ENCODE data around the gene POU6F1. TPM values are rescaled to one million over a fixed set of nuclear protein-coding genes. Genes with fewer than 3 reads are reported as not detected.

POU6F1 gene
- total RNA-seq, 1 experiment from 2014 or later = 6.9 TPM

DNA sequence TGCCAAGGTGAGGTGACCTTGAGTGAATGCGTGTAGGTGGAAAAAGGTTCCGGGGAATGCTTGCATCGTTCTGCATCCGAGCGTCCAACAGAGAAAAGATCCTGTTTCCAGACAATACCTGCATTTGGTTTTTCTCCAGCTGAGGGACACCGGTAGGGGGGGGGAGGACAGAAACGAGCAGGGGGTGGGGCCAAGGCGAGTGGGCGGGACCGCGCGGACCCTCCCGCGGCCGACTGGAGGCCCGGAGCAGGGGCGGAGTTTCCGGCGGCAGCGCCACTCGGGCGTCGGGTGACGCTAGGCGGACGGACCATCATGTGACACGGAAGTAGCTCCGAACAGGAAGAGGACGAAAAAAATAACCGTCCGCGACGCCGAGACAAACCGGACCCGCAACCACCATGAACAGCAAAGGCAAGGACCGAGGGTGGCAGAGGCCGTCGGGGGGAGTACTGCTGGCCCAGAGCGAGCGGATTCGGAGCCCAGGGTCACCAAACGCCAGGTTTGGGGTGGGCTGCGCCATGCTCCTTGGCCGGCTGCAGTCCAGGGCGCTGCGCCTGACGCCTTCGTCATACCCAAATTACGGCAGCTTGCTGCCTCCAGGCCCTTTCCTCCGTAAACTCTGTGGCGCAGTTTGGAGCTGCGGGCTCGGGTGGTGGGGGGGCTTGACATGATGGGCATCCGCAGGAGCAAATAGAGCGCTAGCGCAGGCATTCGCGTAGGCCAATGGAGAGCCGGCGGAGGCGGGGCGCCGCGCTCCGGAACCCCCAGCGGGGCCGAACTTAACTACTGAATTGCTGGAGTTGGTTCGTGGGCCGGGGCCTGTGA is 20.9 kb upstream of the POU6F1 start, which contains the start of gene DAZAP2:
DAZAP2 (plus strand) TSS at position 317 of the 825 bp plus-strand sequence; CDS start at position 399, 82 bp downstream.
- Histone ChIP-seq H3K27me3 (ENCODE audit: low read length) (no peaks in the 10 kb centered on the region), H3K9me2 (replicated peaks; ENCODE audit: low read length) (no peaks in the 10 kb centered on the region), H3K79me2 (ENCODE audit: low read length) (peaks cover 10% of the 10 kb centered on the region), H3K36me3 (ENCODE audit: low read depth, low read length) (no peaks in the 10 kb centered on the region), H3K4me3 (ENCODE audit: low read length) (peak within 1 kb of the TSS; percentile 80), H2AFZ (ENCODE audit: low read length) (peak within 1 kb of the TSS; percentile 77), H3K27ac (ENCODE audit: low read length) (peak within 1 kb of the TSS; percentile 92), H3K4me1 (ENCODE audit: insufficient read depth, low read length) (0 out of 2 replicates have a peak, but pooled peaks cover 5% of the 10 kb centered on the region), H3F3A (ENCODE audit: low read length, unreplicated experiment) (no peaks in the 10 kb centered on the region), H4K20me1 (ENCODE audit: low read length) (no peaks in the 10 kb centered on the region), H3K9me3 (ENCODE audit: low read length) (no peaks in the 10 kb centered on the region), H3K4me2 (ENCODE audit: low read length) (peak within 1 kb of the TSS; percentile 83), H3K9ac (ENCODE audit: low read length) (peak within 1 kb of the TSS; percentile 95)
- TSS peak; percentile 62 for BruUV-seq (replicated peaks)
- intact Hi-C loops (cut with micrococcal nuclease) = no loop called here
- TF ChIP-seq, protein P1, sequence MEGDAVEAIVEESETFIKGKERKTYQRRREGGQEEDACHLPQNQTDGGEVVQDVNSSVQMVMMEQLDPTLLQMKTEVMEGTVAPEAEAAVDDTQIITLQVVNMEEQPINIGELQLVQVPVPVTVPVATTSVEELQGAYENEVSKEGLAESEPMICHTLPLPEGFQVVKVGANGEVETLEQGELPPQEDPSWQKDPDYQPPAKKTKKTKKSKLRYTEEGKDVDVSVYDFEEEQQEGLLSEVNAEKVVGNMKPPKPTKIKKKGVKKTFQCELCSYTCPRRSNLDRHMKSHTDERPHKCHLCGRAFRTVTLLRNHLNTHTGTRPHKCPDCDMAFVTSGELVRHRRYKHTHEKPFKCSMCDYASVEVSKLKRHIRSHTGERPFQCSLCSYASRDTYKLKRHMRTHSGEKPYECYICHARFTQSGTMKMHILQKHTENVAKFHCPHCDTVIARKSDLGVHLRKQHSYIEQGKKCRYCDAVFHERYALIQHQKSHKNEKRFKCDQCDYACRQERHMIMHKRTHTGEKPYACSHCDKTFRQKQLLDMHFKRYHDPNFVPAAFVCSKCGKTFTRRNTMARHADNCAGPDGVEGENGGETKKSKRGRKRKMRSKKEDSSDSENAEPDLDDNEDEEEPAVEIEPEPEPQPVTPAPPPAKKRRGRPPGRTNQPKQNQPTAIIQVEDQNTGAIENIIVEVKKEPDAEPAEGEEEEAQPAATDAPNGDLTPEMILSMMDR (conservative IDR thresholded peaks at IDR 0.05; ENCODE audit: low read depth, low read length) = no peak
- TF ChIP-seq EZH2 (IDR thresholded peaks at IDR 0.05; ENCODE audit: low read length, unreplicated experiment) (no peak), EZH2phosphoT487 (IDR thresholded peaks at IDR 0.05; ENCODE audit: borderline replicate concordance, low read length) (no peak)
- DNase-seq (peak; percentile 76), ATAC-seq (peak; percentile 93)
- ChIA-PET POLR2A (ENCODE audit: unreplicated experiment) (interaction anchor here (0.6 kb wide), 5 partner anchors 20 to 271 kb away, joined by 3 to 16 read pairs (median 5); no protein-coding TSS in a partner anchor), CTCF (no interaction called here)

DNA sequence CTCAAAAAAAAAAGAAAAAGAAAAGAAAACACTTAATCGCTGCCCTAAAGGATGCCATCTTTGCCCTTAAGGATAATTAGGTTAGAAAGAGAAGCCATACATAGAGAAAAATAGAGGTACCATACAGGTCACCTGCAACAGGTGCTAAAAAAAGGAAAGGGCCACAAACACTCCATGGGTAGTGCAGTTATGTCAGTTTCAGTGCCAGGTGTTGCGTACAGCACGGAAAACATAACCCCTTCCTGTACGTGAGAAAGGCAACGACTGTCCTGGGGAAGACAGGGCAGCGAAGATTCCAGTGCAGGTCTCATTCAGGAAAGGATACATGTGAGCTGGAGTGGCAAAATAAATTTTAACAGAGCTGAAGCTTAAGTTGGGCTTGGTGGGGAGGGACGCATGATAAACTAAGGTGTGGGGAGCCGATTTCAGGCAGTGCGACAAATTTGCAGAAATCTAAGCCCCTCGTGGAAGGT is 20.2 kb upstream of the POU6F1 start:
- peak overlapping the region; percentile 68 for H2AFZ ChIP-seq (ENCODE audit: low read length)
- H3K27ac ChIP-seq (ENCODE audit: low read length) = no peak overlapping the region
- no peaks in the 10 kb centered on the region for H3K27me3 ChIP-seq (ENCODE audit: low read length)
- no peaks in the 10 kb centered on the region for H3F3A ChIP-seq (ENCODE audit: low read length, unreplicated experiment)
- H3K9me2 ChIP-seq (replicated peaks; ENCODE audit: low read length) = no peaks in the 10 kb centered on the region
- no peak overlapping the region for H3K9ac ChIP-seq (ENCODE audit: low read length)
- H3K4me1 ChIP-seq (ENCODE audit: insufficient read depth, low read length) = 0 out of 2 replicates have a peak, but pooled peaks cover 5% of the 10 kb centered on the region
- peaks cover 10% of the 10 kb centered on the region for H3K79me2 ChIP-seq (ENCODE audit: low read length)
- ATAC-seq (no peak), DNase-seq (no peak)
- H4K20me1 ChIP-seq (ENCODE audit: low read length) = no peaks in the 10 kb centered on the region
- CTCF ChIA-PET = no interaction called here
- peak overlapping the region; percentile 80 for H3K4me3 ChIP-seq (ENCODE audit: low read length)
- H3K4me2 ChIP-seq (ENCODE audit: low read length) = peak overlapping the region; percentile 83
- POLR2A ChIA-PET (ENCODE audit: unreplicated experiment) = interaction anchor here (0.6 kb wide), 5 partner anchors 20 to 271 kb away, joined by 3 to 16 read pairs (median 5); no protein-coding TSS in a partner anchor
- no peaks in the 10 kb centered on the region for H3K36me3 ChIP-seq (ENCODE audit: low read depth, low read length)
- BruUV-seq (replicated peaks) = no TSS peak
- H3K9me3 ChIP-seq (ENCODE audit: low read length) = no peaks in the 10 kb centered on the region
- intact Hi-C loops (cut with micrococcal nuclease) = no loop called here
- TF ChIP-seq, protein P1 (conservative IDR thresholded peaks at IDR 0.05; ENCODE audit: low read depth, low read length) = no peak

DNA sequence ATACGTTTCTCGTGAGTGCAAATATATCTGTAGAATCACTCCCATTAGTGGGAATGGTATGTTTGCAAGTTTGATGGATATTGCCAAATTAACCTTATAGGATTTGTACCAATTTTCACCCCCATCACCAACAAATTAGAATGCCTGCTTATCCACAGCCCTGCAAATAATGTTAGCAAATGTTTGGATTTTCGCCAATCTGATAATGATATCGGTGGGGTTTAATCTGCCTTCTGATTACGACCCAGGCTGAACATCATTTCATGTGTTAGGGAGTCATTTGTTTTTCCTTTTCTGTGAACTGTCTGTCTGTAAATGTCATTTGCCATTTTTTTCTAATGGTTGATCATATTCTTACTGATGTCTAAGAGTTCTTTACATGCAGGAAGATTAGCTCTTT is 16.7 kb upstream of the POU6F1 start:
- intact Hi-C loops (cut with micrococcal nuclease) = no loop called here
- CTCF ChIA-PET = no interaction called here

More for the DNA sequence above, 16.7 kb upstream of the POU6F1 start:
- H3K9me2 ChIP-seq (replicated peaks; ENCODE audit: low read length) = no peaks in the 10 kb centered on the region
- TF ChIP-seq, protein P1 (conservative IDR thresholded peaks at IDR 0.05; ENCODE audit: low read depth, low read length) = no peak
- TF ChIP-seq EZH2phosphoT487 (IDR thresholded peaks at IDR 0.05; ENCODE audit: borderline replicate concordance, low read length) = no peak
- H3K4me2 ChIP-seq (ENCODE audit: low read length) = no peak overlapping the region
- ATAC-seq (no peak), DNase-seq (no peak)
- no peaks in the 10 kb centered on the region for H3K79me2 ChIP-seq (ENCODE audit: low read length)
- BruUV-seq (replicated peaks) = no TSS peak
- H3K9me3 ChIP-seq (ENCODE audit: low read length) = no peaks in the 10 kb centered on the region
- no peaks in the 10 kb centered on the region for H4K20me1 ChIP-seq (ENCODE audit: low read length)
- H3K27ac ChIP-seq (ENCODE audit: low read length) = no peak overlapping the region
- H3K9ac ChIP-seq (ENCODE audit: low read length) = no peak overlapping the region
- no peaks in the 10 kb centered on the region for H3K27me3 ChIP-seq (ENCODE audit: low read length)
- no peaks in the 10 kb centered on the region for H3F3A ChIP-seq (ENCODE audit: low read length, unreplicated experiment)
- H2AFZ ChIP-seq (ENCODE audit: low read length) = no peak overlapping the region
- H3K36me3 ChIP-seq (ENCODE audit: low read depth, low read length) = no peaks in the 10 kb centered on the region
- POLR2A ChIA-PET (ENCODE audit: unreplicated experiment) = no interaction called here
- H3K4me3 ChIP-seq (ENCODE audit: low read length) = no peak overlapping the region
- no peaks in the 10 kb centered on the region for H3K4me1 ChIP-seq (ENCODE audit: insufficient read depth, low read length)

All from PC-3 (cell line).